ENCODE data around the gene ASRGL1.

The ASRGL1 gene

GRCh38 chr11:62387381-62387780 is 50.1 kb downstream of the ASRGL1 start:
- in situ Hi-C loops (cut with HindIII; ENCODE audit: low pct_ligation_motif_present, low pct_unique_long_range_greater_than_20kb, low sequenced_read_pairs) = no loop called here
- DNase-seq = no peak

- in situ Hi-C loops (cut with HindIII; ENCODE audit: low pct_ligation_motif_present, low pct_unique_long_range_greater_than_20kb, low sequenced_read_pairs) = no loop called here
- no peak for DNase-seq
These were observed 51.8 kb downstream of the ASRGL1 start for GRCh38 chr11:62388999-62389398.

DNA sequence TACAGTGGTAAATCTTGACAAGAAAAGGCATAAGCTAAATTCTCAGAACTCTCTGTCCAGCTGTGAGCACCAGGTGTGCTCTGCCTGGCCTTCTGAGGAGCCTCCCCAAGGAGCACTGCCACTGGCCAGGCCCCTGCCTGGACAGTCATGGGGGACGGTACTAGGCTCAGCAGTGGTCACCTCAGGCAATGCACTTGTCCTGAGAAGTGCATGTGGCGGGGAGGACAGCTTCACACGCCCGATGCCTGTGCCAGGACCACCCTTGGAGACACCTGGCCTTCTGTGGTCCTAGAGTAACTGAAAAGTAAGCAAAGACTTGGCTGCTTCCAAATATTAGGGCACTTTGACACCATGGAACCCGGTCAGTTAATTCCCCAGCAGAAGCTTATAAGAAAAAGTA is 53.0 kb downstream of the ASRGL1 start:
- in situ Hi-C loops (cut with HindIII; ENCODE audit: low pct_ligation_motif_present, low pct_unique_long_range_greater_than_20kb, low sequenced_read_pairs) = no loop called here
- DNase-seq = no peak

- in situ Hi-C loops (cut with HindIII; ENCODE audit: low pct_ligation_motif_present, low pct_unique_long_range_greater_than_20kb, low sequenced_read_pairs) = no loop called here
- DNase-seq = no peak
These were observed 53.5 kb downstream of the ASRGL1 start for GRCh38 chr11:62390722-62391121.

DNA sequence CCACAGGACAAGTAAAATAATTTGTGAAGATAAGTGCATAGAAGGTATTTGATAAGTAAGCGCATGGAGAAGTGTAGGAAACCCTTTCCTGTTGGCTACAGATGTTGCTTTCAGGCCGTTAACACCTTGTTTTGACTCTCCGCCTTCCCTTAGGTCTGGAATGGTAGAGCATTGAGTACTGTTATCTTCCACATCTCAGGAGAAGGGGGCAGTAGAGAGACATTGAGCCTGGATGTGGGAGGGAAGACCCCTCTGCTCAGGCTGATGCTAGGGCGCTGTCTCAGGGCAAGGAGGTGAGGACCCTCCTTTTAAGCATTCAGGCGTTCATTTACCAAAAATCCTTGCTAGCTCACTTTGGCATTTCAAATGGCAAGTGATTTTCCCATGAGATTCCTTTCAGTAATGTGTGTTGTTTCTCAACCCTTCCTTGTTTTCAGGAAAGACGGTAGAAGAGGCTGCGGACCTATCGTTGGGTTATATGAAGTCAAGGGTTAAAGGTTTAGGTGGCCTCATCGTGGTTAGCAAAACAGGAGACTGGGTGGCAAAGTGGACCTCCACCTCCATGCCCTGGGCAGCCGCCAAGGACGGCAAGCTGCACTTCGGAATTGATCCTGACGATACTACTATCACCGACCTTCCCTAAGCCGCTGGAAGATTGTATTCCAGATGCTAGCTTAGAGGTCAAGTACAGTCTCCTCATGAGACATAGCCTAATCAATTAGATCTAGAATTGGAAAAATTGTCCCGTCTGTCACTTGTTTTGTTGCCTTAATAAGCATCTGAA is 54.6 kb downstream of the ASRGL1 start:
- DNase-seq = no peak

GRCh38 chr11:62392506-62392905 is 55.3 kb downstream of the ASRGL1 start:
- no peak for DNase-seq
- in situ Hi-C loops (cut with HindIII; ENCODE audit: low pct_ligation_motif_present, low pct_unique_long_range_greater_than_20kb, low sequenced_read_pairs) = no loop called here

More for the DNA sequence above, 54.6 kb downstream of the ASRGL1 start:
- in situ Hi-C loops (cut with HindIII; ENCODE audit: low pct_ligation_motif_present, low pct_unique_long_range_greater_than_20kb, low sequenced_read_pairs) = no loop called here

DNA sequence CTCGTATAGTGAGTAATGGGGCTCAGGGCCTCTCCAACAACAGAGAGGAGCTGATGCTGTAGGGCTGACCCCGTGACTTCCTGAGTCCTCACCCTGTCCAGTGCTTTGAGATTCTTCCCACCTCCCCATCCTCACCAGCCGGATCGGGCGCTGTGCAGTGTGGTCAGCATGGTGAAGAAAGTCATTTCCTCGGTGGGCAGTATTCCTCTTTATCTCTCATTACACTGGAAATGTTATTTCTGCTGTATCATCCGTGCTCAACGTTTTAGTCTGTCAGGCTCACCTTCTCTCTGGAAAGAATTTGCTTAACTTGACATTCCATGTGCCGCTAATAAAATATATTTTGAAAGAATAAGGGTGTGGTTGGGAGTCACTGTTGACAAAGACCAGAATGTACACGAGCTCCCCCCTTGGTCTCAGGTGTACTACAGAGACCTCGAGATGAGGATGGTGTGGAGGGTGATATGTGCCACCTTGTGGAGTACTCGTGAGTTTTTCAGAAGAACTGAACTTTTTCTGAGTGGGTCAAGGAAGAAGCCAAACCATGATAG is 55.9 kb downstream of the ASRGL1 start:
- in situ Hi-C loops (cut with HindIII; ENCODE audit: low pct_ligation_motif_present, low pct_unique_long_range_greater_than_20kb, low sequenced_read_pairs) = no loop called here
- DNase-seq = peak; percentile 43

GRCh38 chr11:62393735-62394134 is 56.5 kb downstream of the ASRGL1 start:
- DNase-seq = no peak
- in situ Hi-C loops (cut with HindIII; ENCODE audit: low pct_ligation_motif_present, low pct_unique_long_range_greater_than_20kb, low sequenced_read_pairs) = no loop called here

- DNase-seq = peak; percentile 83
- in situ Hi-C loops (cut with HindIII; ENCODE audit: low pct_ligation_motif_present, low pct_unique_long_range_greater_than_20kb, low sequenced_read_pairs) = no loop called here
These were observed 57.7 kb downstream of the ASRGL1 start for GRCh38 chr11:62394825-62395538.

- DNase-seq = no peak
- in situ Hi-C loops (cut with HindIII; ENCODE audit: low pct_ligation_motif_present, low pct_unique_long_range_greater_than_20kb, low sequenced_read_pairs) = no loop called here
These were observed 58.8 kb downstream of the ASRGL1 start for GRCh38 chr11:62395885-62396551.

DNA sequence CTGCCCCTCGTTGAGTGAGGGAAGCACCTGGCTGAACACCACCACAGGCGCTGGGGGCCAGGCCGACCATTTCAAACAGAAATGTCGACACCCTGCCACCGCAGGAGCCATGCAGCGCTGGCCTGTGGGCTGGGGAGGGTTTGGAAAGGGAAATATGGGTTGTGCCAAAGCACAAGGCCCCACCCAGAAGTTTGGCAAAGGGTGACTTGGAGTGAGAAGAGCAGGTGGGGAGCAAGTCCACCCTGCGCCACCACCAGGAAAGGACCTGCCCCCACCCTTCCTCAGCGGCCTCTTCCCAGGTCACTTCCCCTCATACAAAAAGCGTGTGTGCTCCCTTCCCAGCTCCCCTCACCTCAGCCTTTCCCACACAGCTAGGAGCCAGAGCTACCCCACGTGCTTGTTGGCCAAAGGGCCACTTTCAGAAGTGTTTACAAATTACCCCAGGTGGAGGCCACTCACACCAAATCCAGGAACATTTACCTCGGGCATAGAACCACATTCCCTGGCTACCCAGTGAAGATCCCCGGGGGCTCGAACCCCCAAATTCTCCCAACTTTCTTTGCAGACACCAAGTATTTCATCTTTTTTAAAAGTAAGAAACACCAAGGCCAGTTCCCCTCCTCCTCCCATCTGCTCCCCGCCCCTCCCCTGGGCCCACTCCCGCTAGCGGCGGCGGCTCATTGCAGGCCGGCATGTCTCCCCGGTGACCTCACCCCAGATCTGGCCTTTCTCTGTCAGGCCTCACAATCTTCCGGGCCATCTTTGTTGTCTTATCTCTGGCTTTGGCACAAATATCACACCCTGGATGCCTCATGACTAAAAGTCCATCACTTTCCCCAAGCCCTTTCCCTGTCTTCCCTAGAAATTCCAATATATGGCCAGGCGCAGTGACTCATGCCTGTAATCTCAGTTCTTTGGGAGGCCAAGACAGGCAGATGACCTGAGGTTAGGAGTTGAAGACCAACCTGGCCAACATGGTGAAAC is 61.1 kb downstream of the ASRGL1 start:
- in situ Hi-C loops (cut with HindIII; ENCODE audit: low pct_ligation_motif_present, low pct_unique_long_range_greater_than_20kb, low sequenced_read_pairs) = no loop called here
- no peak for DNase-seq

GRCh38 chr11:62399172-62399877 is 62.1 kb downstream of the ASRGL1 start:
- no peak for DNase-seq
- in situ Hi-C loops (cut with HindIII; ENCODE audit: low pct_ligation_motif_present, low pct_unique_long_range_greater_than_20kb, low sequenced_read_pairs) = no loop called here

DNA sequence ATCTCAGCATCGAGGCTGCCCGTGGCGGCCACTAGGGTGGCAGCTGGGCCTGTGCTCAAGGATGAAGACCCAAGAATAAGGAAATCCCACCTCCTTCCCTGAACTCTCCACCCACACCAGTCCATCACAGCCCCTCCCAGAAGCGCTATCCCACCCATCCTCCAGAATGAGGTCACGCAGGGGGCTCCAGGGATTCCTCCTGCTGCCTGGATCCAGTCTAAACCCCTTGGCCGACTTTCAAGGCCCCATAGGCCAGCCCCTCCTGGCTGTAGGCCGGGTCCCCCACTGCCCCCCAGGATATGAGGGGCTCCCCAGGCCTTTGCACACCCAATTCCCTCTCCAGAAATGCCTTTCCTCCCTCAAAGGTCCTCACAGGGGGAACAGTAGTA is 62.6 kb downstream of the ASRGL1 start:
- no peak for DNase-seq
- in situ Hi-C loops (cut with HindIII; ENCODE audit: low pct_ligation_motif_present, low pct_unique_long_range_greater_than_20kb, low sequenced_read_pairs) = no loop called here

- DNase-seq = no peak
- in situ Hi-C loops (cut with HindIII; ENCODE audit: low pct_ligation_motif_present, low pct_unique_long_range_greater_than_20kb, low sequenced_read_pairs) = no loop called here
These were observed 63.0 kb downstream of the ASRGL1 start for GRCh38 chr11:62400281-62400680.

- in situ Hi-C loops (cut with HindIII; ENCODE audit: low pct_ligation_motif_present, low pct_unique_long_range_greater_than_20kb, low sequenced_read_pairs) = no loop called here
- DNase-seq = no peak
These were observed 63.5 kb downstream of the ASRGL1 start for GRCh38 chr11:62400760-62401159.

- in situ Hi-C loops (cut with HindIII; ENCODE audit: low pct_ligation_motif_present, low pct_unique_long_range_greater_than_20kb, low sequenced_read_pairs) = no loop called here
- DNase-seq = no peak
These were observed 64.1 kb downstream of the ASRGL1 start for GRCh38 chr11:62401356-62401755.

DNA sequence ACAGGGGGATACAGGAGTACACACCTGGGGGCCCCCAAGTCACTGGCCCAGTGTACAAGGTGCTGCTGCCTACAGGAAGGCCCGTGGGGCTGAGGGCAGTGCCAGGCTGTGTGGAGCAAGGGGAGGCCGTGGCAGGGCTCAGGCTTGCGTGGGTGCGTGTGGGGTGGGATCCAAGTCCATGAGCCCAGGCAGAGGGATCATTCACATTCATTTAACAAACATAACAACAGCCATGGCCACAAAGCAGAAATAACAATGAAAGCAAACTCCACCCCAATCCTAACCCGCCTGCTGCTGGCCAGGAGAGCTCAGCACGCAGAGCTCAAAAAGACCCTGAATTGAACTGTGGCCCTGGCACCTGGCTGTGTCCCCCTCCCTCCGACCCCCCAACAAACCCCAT is 64.6 kb downstream of the ASRGL1 start:
- DNase-seq = no peak

More for the DNA sequence above, 64.6 kb downstream of the ASRGL1 start:
- in situ Hi-C loops (cut with HindIII; ENCODE audit: low pct_ligation_motif_present, low pct_unique_long_range_greater_than_20kb, low sequenced_read_pairs) = no loop called here

All from ACHN (cell line).